ENCODE results near the gene ERG. TPM values are rescaled to one million over a fixed set of nuclear protein-coding genes. Genes with fewer than 3 reads are reported as not detected.

The ERG gene
- total RNA-seq, 1 donor: 89.1 TPM

DNA sequence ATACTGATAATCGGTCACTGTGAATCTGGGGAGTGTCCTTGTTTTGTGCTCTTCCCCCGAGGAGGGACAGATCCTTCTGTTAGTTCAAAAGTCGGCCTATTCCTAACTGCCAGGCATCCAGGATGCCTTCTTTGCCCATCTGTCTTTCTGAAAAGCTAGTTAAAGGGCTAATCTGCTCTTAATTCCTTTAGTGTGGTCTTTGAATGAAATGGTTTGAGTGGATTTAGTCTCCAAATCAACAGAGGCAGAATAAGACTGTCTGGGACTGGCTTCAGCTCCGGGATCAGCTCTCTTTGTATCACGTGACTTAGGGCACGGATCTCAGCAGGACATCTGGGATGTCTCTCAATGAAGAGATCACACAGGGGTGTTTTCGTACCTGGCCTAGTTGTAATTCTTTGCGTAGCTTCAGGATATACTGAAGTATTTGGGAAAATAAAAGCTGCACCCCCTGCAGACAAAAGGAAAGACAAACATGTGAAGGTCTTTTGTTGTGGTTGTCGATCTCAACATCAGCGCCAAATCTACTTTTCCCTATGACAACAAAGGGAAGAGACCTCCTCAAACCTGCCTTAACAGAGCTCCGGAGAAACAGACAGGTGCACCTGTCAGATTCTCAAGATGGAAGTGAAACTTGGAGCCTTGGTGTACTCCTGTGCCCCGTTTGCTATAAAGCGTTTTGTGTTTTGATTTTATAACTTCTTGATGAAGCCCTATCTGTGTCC lies 97.9 kb downstream of the ERG start:
- DNase-seq (ENCODE audit: low read depth in 2 of 3, low spot score in 2 of 3): no peak

DNA sequence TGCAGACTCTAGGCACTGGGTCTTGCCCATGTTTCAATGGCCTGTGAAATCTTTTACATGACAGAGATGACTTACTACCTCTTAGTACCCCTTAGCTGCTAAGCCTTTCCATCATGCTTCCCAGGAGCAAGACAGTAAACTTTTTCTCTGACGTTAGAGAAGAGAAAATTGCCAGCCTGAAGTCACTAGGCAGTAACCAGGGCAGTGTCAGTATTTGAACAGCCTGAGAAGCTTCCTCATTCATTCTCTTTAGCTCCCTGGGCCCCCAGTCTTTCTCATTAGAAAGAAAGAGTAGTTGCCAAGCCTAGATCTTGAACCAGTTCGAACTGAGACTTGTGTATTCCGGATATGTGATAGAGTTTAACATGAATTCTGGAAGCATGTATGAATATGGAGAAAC lies 99.2 kb downstream of the ERG start:
- no peak for DNase-seq (ENCODE audit: low read depth in 2 of 3, low spot score in 2 of 3)

DNA sequence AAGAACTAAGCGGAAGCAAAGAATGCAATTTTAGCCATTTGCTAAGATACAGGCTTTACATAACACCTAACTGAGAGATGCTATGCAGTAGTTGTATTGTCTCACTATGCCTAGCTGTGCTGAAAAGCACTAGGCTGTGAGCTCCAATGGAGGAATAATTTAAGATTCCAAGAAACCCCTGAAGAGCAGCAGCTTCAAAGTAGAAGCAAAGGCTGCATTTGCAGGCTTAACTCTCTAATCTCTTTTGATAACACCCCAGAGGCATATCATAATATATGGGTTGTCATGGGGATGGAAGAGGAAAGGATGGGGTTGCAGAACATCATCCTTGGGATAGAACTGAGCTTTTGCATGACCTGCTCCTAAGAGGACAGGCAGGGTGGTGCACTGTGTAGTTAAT lies 102.0 kb downstream of the ERG start:
- DNase-seq (ENCODE audit: low read depth in 2 of 3, low spot score in 2 of 3): no peak

DNA sequence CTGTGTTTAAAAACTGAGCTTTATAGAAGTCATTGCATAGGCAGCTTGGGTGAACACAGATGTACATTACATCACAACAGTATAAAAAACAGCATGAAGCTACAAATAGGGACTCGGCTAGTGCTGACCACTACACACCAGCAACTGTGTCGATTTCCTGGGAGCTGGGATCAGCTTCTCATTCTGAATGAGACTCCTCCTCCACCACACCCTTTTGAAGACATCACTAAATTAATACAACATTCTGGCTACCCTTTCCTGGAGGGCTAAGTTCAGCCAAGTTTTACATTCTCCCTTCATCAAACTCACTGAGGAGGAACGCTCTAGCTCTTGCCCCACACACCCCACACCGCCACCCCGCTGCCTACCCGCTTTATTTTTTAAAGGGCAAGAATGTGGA lies 102.7 kb downstream of the ERG start:
- DNase-seq (ENCODE audit: low read depth in 2 of 3, low spot score in 2 of 3): no peak

DNA sequence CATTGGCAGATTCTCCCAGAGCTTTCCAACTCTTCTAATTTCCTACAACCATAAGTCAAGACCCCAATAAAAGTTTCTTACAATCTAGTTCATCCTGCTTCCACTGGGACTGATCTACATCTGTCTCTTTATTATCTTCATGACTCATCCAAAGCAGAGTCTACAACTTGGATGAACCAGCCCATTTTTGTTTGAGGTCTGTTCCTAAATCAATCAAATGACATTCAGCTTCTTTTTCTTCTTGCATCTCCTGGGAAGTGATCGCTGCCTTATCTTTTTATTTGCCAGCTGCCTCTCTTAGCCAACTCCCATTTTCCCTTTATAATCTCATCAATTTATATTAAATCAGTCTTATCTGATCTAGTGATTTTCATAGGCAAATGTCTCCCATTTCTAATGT lies 105.6 kb downstream of the ERG start:
- no peak for DNase-seq (ENCODE audit: low read depth in 2 of 3, low spot score in 2 of 3)

DNA sequence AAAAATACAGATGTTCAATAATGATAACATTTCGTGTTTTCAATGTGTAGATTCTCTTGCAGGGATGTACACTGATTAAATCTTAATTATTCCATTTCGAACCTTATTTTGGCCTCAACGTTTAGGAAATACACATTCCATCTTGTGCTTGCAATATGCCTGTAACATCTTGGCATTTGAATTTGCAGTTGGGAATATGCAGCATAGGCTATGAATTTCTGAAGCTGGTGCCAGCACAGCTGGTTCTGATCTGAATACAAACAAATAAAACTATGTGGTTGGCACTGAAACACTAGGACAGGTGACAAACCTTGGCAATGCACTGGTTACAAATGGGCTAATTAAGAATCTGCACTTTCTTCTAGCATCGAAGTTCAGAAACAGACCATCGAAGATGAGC lies 108.4 kb downstream of the ERG start:
- DNase-seq (ENCODE audit: low read depth in 2 of 3, low spot score in 2 of 3): no peak

DNA sequence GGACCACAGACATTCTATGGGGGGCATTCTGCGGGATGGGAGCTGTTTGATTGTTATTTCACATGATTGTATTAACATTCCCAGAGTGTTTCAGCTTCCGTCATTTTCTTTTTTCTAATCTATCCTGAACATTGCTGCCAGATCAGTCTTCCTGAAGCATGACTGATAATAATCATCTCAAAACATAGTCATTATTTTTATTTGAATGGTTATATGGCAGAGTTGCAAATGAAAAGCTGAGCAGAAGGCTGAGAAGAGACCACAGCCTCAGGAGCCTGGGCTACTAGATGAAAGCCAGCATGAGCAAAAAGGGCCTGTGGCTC lies 109.0 kb downstream of the ERG start:
- no peak for DNase-seq (ENCODE audit: low read depth in 2 of 3, low spot score in 2 of 3)

DNA sequence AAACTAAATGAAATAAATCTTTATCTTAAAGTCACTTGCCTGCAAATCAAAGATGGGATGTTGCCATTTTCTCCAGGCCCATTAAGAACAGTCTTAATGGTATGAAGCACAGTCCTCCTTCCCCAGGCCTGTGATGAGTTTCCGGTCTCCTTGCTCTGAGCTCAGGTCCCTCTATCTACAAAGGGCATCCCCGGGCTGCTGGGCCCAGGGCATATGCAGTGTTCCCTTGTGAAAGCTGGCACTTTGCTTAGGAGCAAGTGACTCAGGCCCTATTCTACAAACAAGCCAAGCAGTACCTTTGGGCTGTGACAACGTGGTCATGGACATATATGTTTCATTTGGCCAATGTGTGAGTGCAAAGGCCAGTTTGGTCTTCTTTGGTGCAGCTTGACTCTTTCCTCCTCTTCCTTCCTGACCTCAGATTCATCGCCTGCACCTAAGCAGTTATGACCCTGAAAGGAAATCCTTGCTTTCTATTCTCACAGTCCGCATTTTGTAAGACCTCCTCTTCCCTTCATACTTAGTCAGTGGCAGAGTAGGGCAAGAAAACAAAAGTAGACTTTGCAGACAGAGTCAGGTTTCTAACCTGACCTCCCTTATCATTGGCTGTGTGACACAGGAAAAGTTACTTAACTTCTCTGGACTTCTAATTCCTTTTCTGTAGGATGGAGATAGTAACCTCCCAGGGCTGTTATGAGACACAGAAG lies 109.5 kb downstream of the ERG start:
- DNase-seq (ENCODE audit: low read depth in 2 of 3, low spot score in 2 of 3): no peak

DNA sequence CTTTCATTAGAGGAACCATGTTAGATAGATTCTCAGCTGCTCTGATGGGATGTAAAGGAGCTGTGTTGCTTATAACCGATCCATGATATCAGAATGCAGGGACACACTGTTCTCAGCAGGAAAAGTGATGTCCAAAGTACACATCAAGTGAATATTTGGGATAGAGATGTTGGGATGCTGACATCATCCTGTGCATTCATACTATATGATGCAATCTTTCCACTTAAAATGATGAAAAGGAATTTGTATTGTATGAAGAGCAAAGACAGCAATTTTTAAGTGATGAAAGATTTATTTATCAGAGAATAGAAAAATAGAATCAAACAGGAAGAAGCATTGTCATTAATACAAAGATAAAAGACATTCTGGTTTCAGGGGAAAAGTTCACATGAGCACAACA lies 110.1 kb downstream of the ERG start:
- no peak for DNase-seq (ENCODE audit: low read depth in 2 of 3, low spot score in 2 of 3)

DNA sequence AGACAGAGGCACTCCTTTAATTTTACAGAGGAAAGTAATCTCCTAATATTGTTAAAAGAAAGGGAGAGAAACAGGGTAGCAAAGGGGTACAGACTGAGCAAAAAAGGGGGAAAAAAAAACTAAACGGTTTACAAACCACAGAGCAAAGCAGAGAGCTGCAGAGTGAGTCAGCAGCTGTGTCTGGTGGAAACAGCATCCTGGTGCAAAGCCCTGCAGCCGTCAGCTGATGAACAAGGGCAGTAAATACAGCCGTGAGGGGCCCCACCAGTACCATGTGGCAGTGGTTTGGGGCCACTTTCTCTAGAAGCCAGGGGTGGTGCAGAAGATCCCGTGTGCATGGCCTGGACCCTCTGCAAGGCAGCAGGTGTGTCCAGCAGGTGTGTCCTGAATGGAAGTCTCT lies 111.3 kb downstream of the ERG start:
- DNase-seq (ENCODE audit: low read depth in 2 of 3, low spot score in 2 of 3): peak in 2 of 3 donors; percentile 81 to 82

DNA sequence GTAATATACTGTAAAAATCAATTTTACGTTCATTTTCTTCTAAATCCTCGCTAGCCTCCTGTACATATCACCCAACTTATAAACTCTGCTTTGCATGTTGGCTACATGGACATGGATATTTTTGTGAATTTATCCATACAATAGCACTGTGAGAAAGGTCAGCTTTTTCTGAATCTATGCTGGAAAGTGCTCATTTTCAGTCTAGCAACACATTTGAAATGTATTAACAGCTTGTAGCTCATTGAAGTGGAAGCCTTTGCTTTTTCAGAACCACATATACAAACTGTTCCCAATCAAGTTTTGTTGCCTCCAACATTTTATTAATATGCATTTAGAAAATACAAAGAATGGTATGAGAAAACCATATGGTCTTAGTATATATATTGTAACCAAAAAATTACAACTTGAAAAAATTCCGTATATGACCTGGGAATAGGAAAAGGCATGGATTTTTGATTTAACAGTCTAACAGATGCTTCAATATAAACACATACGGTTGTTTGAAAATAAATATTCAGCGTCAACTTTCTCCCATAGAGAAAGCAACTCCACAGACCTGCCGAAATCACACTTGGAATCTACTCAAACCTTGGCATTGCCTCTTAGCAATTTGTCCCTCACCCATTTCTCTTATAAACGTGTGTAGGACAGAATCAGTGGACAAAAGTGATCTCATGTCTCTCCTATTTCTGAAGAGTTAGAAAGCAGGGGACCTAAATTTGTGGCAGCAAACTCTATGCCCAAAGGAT lies 112.7 kb downstream of the ERG start:
- no peak for DNase-seq (ENCODE audit: low read depth in 2 of 3, low spot score in 2 of 3)

DNA sequence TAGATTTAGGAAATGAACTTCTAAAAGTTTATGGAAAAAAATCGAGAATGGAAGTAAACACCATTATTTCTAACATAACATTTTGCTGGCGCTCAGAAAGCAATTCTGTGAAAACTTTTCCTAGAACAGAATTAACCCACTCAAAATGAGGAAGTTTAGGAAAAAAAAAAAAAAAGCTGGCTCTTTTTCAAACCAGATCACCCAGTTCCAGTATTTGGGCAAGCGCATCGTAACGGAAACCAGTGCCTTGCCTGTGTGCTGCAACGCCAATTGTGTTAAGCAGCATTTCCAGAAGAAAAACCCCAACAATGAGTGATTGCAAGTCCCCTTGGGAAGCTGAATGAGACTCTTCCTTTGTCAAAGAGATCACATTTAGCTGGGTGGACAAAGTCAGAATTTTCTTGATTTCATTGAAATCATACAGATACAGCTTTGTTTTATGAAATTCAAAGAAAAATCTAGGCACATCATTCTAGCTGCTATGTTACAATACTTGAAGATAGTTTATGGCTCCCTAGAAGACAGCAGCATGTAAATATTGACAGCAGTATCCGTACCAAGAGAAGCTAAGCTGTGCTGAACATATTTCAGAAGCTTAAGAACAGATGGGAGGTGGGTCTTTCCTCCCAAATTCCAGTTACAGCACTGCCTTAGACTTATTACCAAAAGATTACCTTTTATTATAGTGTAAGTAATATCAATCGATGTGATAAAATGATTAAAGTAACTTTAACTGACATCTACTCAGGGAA lies 113.4 kb downstream of the ERG start:
- peak in 2 of 3 donors; percentile 55 to 56 for DNase-seq (ENCODE audit: low read depth in 2 of 3, low spot score in 2 of 3)

DNA sequence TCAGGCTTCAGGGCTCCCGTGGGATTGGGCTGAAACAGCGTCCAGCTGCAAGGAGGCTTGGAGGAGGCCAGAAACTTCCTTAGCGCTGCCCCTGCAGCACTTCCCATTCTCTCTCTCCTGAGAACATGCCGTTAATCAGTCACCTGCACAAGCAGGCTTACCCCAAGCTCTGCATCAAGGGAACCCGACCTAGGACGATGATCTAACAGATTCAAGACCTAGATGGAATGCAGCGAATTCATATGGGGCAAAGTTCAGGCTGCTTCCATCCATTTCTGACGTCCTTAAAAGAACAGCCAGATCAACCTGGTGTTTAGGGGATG lies 114.1 kb downstream of the ERG start:
- no peak for DNase-seq (ENCODE audit: low read depth in 2 of 3, low spot score in 2 of 3)

DNA sequence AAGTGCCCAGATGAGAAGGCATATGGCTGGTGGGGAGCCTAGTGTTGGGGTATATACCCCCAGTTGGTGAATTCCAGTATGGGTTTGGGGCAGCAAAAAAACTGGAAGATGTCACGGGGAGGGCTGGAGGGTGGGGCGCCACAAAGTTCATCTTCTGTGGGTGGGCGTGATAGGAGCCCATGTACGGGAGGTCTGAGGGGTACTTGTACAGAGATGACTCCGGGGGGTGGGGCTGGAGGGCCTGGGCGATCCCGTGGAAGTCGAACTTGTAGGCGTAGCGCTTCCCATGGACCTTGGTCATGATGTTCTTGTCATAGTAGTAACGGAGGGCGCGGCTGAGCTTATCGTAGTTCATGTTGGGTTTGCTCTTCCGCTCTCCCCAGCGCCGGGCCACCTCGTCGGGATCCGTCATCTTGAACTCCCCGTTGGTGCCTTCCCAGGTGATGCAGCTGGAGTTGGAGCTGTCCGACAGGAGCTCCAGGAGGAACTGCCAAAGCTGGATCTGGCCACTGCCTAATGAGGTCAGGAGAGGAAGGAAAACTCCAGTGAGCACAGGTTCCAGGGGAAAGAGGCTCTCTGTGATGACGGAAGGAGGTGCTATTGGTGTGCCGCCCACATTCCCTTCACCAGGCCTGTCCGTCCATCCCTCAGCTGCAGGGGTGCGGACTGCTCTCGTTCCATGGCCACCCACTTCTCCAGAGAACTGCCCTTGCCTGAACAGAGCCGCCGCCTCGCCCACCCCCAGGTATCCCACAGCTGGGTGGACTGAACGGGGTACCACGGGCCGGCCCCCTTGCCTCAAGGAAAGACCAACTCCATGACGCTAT lies 114.7 kb downstream of the ERG start:
- no peak for DNase-seq (ENCODE audit: low read depth in 2 of 3, low spot score in 2 of 3)

DNA sequence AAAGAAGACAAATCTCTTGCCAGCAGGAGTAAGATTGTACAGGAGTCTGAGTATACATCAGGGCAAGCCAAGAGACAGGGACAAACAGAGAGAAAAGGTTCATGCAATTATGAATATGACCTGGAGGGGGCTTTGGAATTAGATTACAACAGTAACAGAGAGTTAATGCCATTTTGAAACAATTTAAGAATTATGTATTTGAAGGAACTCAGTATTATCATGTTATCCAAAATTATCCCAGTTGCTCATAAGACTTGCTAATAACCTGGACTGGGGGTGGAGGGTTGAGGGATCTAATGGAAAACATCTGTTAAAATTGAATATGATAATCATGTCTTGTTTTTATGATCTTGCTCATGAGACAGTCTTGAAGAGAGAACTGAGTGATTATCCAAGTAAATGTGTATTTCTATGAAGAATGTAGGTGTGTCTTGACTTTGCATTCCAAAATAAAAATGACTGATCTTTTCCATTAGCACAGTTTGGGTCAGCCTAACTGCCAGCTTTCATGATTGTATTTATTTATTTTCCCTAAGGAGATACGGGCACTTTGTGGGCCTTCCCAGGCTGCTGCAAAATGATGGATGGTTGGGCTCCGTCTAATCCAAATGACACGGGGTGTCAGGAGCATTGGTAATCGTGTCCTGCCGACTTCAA lies 117.7 kb downstream of the ERG start:
- peak in 2 of 3 donors; percentile 31 to 67 for DNase-seq (ENCODE audit: low read depth in 2 of 3, low spot score in 2 of 3)

DNA sequence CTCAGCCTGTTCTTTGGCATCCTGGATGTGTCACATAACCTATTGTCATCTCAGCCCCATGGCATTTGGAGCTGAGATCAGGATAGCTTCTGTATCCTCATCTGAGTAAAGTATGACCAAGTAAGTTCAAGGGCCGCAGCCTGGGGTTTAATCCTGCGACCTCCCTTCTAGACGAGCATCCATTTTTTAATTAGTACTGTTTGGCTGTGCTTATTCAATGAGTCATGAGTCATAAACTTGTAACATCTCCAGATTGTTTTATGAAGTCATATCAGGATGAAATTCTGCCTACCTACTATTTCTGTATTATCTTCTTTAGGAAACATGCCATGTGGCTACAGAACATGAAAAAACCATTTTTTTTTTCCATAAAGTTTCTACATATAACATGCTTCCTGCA lies 119.1 kb downstream of the ERG start:
- DNase-seq (ENCODE audit: low read depth in 2 of 3, low spot score in 2 of 3): no peak

DNA sequence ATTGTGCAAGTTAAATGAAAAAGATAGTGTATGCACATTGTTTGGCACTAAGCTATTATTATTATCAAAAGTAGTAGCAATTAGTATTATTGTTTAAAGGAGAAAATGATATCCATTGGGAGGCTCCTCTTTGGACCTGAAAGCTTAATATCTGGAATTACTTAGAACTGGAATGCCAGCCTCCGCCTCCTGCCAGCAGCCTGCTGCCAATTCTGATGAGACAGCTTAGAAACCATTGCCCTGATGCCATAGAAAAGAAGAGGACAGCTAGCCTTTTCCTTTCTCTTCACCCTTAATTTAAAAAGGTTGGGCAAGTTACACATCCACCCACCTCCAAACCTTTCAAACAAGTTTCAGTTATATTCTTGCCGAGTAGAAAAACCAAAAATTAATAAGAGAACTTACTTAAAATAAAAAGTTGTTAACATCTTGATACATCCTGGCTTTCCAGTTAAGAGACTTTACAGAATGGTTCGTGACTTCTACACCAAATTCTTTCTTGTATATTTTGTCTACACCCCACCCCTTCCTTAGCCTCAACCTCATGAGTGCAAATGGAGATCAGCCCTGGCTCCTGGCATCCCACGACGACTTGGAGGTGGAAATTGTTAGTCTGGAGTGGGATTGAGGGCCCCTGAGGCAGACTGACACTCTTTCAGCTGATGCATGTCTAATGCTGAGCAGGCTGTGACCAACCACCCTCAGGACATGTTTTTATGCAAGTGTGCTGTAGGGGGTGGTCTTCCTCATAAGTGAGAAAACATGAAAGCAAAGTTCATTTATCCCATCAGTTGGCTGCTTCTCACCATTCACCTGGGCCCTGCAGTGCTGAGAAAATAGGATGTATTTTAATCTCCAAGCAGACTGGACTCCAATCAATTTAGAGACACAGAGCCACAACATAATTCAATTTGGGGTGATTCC lies 120.8 kb downstream of the ERG start:
- peak in 1 of 3 donors; percentile 49 for DNase-seq (ENCODE audit: low read depth in 2 of 3, low spot score in 2 of 3)

DNA sequence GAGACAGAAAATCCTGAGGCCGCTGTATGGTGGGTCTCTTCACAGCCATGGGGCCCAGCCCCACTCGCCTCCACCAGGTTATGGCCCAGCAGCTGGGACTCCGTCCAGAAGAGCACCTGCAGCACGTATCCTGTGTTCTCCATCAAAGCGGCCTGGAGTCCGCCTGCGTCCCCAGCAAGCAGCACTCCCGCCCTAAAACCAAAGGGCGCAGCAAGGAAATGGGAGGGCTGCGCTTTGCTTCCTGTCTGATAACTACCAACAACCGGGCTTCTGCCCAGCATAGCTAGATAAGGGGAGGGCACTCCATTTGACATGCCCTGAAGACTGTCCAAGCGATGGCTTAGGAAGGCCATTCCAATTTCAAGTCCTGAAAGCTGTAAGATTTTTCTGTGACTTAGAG lies 121.6 kb downstream of the ERG start:
- DNase-seq (ENCODE audit: low read depth in 2 of 3, low spot score in 2 of 3): peak in 2 of 3 donors; percentile 55 to 68

DNA sequence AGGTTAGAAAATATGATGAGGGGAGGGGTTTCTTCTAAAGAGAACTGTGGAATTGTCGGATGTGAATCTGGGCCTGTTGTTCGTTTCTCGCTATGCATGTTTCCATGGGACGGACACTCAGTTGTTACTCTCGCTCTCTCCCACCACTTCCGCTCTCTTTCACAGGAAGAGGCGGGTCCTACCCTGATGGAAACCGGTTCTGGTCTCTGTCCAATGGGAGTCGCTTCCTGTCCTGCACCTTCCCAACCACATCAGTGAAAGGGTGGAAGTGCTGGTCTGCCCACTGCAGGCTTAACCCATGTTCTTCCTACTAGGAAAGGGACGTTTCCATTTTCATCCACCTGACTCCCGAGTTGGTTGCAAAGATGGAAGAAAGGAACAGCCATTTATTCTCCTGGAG lies 122.0 kb downstream of the ERG start:
- peak in 2 of 3 donors; percentile 54 to 67 for DNase-seq (ENCODE audit: low read depth in 2 of 3, low spot score in 2 of 3)
